Measurements from ENCODE around the gene LTBP4. TPM values are rescaled to one million over a fixed set of nuclear protein-coding genes. Genes with fewer than 3 reads are reported as not detected.
A peak's percentile ranks its signal among the peaks of the same experiment; 100 is the strongest.

The LTBP4 gene
- total and polyA plus RNA-seq, 2 of the 13 experiments (the other 11 are each of a cell fraction or from before 2014, with no cell fraction given) = 0.86 to 2.3 TPM

DNA sequence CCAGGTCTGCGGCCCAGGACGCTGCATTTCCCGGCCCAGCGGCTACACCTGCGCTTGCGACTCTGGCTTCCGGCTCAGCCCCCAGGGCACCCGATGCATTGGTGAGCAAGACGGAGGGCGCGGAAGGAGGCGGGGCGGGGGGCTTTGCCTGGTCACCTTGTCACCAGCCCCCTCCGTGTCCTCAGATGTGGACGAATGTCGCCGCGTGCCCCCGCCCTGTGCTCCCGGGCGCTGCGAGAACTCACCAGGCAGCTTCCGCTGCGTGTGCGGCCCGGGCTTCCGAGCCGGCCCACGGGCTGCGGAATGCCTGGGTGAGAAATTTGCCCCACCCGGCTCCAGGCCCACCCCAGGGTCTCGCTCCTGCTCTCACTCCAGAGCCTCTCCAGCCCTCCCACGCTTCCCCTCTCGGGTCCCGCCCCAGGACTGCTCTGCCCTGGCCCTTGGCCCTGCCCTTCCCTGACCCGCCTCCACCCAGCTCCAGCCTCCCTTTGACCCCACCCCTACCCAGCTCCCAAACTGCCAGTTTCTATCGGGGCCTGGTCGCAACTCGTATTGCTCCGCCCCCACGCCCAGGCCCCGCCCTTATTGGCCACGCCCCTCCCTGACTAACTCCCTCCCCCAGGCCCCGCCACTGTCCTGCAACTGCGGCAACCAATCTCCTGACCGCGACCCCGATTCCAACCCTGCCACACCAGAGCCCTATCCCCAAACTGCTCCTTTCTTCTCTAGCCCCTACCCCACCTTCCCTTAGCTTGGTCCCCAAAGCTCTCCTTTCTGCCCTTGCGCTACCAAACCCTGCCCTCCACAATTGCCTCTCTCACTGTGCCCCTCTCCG lies 8.6 kb downstream of the LTBP4 start (continued):
- no peak for TF ChIP-seq EHMT2 (IDR thresholded peaks at IDR 0.05; ENCODE audit: borderline replicate concordance, low read depth, low read length)
- TF ChIP-seq, protein P1, sequence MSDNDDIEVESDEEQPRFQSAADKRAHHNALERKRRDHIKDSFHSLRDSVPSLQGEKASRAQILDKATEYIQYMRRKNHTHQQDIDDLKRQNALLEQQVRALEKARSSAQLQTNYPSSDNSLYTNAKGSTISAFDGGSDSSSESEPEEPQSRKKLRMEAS (IDR thresholded peaks at IDR 0.05) = 0 out of 2 replicates have a peak, but pooled peaks have one; percentile 16
- peak; percentile 79; the same call in 1 of the 2 replicates for TF ChIP-seq ZSCAN25 (CRISPR knock-in tag; IDR thresholded peaks at IDR 0.05)
- TF ChIP-seq, protein P2, sequence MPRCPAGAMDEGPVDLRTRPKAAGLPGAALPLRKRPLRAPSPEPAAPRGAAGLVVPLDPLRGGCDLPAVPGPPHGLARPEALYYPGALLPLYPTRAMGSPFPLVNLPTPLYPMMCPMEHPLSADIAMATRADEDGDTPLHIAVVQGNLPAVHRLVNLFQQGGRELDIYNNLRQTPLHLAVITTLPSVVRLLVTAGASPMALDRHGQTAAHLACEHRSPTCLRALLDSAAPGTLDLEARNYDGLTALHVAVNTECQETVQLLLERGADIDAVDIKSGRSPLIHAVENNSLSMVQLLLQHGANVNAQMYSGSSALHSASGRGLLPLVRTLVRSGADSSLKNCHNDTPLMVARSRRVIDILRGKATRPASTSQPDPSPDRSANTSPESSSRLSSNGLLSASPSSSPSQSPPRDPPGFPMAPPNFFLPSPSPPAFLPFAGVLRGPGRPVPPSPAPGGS (CRISPR knock-in tag; IDR thresholded peaks at IDR 0.05) = 0 out of 2 replicates have a peak, but pooled peaks have one; percentile 41
- TF ChIP-seq, protein P3, sequence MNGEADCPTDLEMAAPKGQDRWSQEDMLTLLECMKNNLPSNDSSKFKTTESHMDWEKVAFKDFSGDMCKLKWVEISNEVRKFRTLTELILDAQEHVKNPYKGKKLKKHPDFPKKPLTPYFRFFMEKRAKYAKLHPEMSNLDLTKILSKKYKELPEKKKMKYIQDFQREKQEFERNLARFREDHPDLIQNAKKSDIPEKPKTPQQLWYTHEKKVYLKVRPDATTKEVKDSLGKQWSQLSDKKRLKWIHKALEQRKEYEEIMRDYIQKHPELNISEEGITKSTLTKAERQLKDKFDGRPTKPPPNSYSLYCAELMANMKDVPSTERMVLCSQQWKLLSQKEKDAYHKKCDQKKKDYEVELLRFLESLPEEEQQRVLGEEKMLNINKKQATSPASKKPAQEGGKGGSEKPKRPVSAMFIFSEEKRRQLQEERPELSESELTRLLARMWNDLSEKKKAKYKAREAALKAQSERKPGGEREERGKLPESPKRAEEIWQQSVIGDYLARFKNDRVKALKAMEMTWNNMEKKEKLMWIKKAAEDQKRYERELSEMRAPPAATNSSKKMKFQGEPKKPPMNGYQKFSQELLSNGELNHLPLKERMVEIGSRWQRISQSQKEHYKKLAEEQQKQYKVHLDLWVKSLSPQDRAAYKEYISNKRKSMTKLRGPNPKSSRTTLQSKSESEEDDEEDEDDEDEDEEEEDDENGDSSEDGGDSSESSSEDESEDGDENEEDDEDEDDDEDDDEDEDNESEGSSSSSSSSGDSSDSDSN (CRISPR knock-in tag; IDR thresholded peaks at IDR 0.05) = peak; percentile 15; the same call in 1 of the 2 replicates
- peak; percentile 49 for TF ChIP-seq PCBP2 (optimal IDR thresholded peaks at IDR 0.05; ENCODE audit: low read depth, low read length, poor library complexity, severe bottlenecking)
- TF ChIP-seq ZNF547 (CRISPR knock-in tag; IDR thresholded peaks at IDR 0.05) = 0 out of 2 replicates have a peak, but pooled peaks have one; percentile 32
- TF ChIP-seq ZNF383 (CRISPR knock-in tag; IDR thresholded peaks at IDR 0.05; ENCODE audit: borderline replicate concordance) = no peak
- no peak for TF ChIP-seq MYNN (CRISPR knock-in tag; IDR thresholded peaks at IDR 0.05; ENCODE audit: low read depth)
- TF ChIP-seq POGZ (CRISPR knock-in tag; IDR thresholded peaks at IDR 0.05) = no peak

Data from HepG2 (cell line).